ENCODE measurements around the gene IER5L. TPM values are rescaled to one million over a fixed set of nuclear protein-coding genes. Genes with fewer than 3 reads are reported as not detected.

IER5L gene
- total RNA-seq, 1 experiment from 2014 or later = 4.6 TPM

- ChIA-PET CTCF (interaction anchor here (0.6 to 9.5 kb wide), 27 partner anchors 9 to 1241 kb away, joined by 3 to 345 read pairs (median 8); partner anchors contain the start of genes C9orf50, DOLPP1, IER5L and NTMT1), POLR2A (interaction anchor here (1.1 to 2.5 kb wide), 6 partner anchors 9 to 193 kb away, joined by 5 to 16 read pairs (median 8); partner anchors contain the start of gene IER5L)
- no peak for TF ChIP-seq ATF2 (CRISPR knock-in tag; IDR thresholded peaks at IDR 0.05; ENCODE audit: borderline replicate concordance, low read depth)
- TF ChIP-seq GRHL2 (CRISPR knock-in tag; IDR thresholded peaks at IDR 0.05; ENCODE audit: insufficient replicate concordance, severe bottlenecking) = no peak
- TF ChIP-seq FOXP1 (CRISPR knock-in tag; IDR thresholded peaks at IDR 0.05; ENCODE audit: borderline replicate concordance) = no peak
- TF ChIP-seq SP1 (CRISPR knock-in tag; conservative IDR thresholded peaks at IDR 0.05) = no peak
- TF ChIP-seq E2F5 (CRISPR knock-in tag; IDR thresholded peaks at IDR 0.05) = no peak
- TF ChIP-seq, protein P1, sequence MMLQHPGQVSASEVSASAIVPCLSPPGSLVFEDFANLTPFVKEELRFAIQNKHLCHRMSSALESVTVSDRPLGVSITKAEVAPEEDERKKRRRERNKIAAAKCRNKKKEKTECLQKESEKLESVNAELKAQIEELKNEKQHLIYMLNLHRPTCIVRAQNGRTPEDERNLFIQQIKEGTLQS (CRISPR knock-in tag; conservative IDR thresholded peaks at IDR 0.05) = no peak
- no peak for TF ChIP-seq ARID4B (CRISPR knock-in tag; IDR thresholded peaks at IDR 0.05; ENCODE audit: borderline replicate concordance)
- TF ChIP-seq ZBTB21 (CRISPR knock-in tag; IDR thresholded peaks at IDR 0.05; ENCODE audit: borderline replicate concordance) = no peak
- no peak for TF ChIP-seq USF1 (CRISPR knock-in tag; IDR thresholded peaks at IDR 0.05)
- no peak for TF ChIP-seq HMGA2 (CRISPR knock-in tag; IDR thresholded peaks at IDR 0.05)
- TF ChIP-seq PRDM15 (CRISPR knock-in tag; IDR thresholded peaks at IDR 0.05) = peak; percentile 60; the same call in 1 of the 2 replicates
- TF ChIP-seq ZNF121 (CRISPR knock-in tag; IDR thresholded peaks at IDR 0.05) = no peak
- TF ChIP-seq ZNF396 (CRISPR knock-in tag; IDR thresholded peaks at IDR 0.05; ENCODE audit: borderline replicate concordance) = no peak
- peak; percentile 55; the same call in 1 of the 2 replicates for TF ChIP-seq USF2 (CRISPR knock-in tag; IDR thresholded peaks at IDR 0.05)
- TF ChIP-seq SMAD3 (CRISPR knock-in tag; IDR thresholded peaks at IDR 0.05; ENCODE audit: borderline replicate concordance) = no peak
- TF ChIP-seq ZNF512 (CRISPR knock-in tag; IDR thresholded peaks at IDR 0.05; ENCODE audit: borderline replicate concordance) = no peak
- no peak for TF ChIP-seq TCF7 (CRISPR knock-in tag; IDR thresholded peaks at IDR 0.05; ENCODE audit: low read depth)
- DNase-seq (ENCODE audit: low spot score) = no peak
- H3K27ac Mint-ChIP-seq = peak overlapping the region; percentile 97
- H3K9me3 Mint-ChIP-seq = no peaks in the 10 kb centered on the region
- ATAC-seq = no peak
- peaks cover 18% of the 10 kb centered on the region for H3K36me3 Mint-ChIP-seq
- H3K4me3 Mint-ChIP-seq = peak overlapping the region; percentile 66
- H3K27me3 Mint-ChIP-seq (ENCODE audit: low read depth) = no peaks in the 10 kb centered on the region
- H3K4me1 Mint-ChIP-seq = peaks cover 74% of the 10 kb centered on the region
Measured at GRCh38 chr9:129141066-129142041, 36.7 kb downstream of the IER5L start.
